Activated CD8-positive, alpha-beta T cell treated with anti-CD3 and anti-CD28 coated beads for 36 hours (primary cell): ENCODE data around the gene DLL4. TPM values are rescaled to one million over a fixed set of nuclear protein-coding genes. Genes with fewer than 3 reads are reported as not detected.

Experiments used
- ATAC-seq: fragments of 200-7000 bp; cut with Tn5 transposase; one replicate; pipeline ENCODE4 v1.10.0; 2021; ENCODE audit warnings: mild to moderate bottlenecking, moderate library complexity
- CTCF ChIA-PET: fragments of 350-600 bp; sonication (Branson Sonifier 250); formaldehyde crosslinking; loops from one replicate; lab custom pipeline; 2021; ENCODE audit warnings: antibody characterized with exemption; lab: Charles Lee
- POLR2A ChIA-PET: fragments of 350-600 bp; sonication (Branson Sonifier 250); formaldehyde crosslinking; loops from one replicate; lab custom pipeline; 2021; ENCODE audit warnings: antibody characterized with exemption; lab: Charles Lee
- DNase-seq: peaks from one replicate; pipeline ENCODE4 v3.0.0-alpha.2; 2020
- H3K27ac Mint-ChIP-seq: one replicate; pipeline ENCODE4 v1.8.0; 2021; ENCODE audit warnings: mild to moderate bottlenecking, mixed read lengths
- H3K27me3 Mint-ChIP-seq: one replicate; pipeline ENCODE4 v1.8.0; 2021; ENCODE audit warnings: mixed read lengths
- H3K36me3 Mint-ChIP-seq: one replicate; pipeline ENCODE4 v1.8.0; 2021; ENCODE audit warnings: low read depth, mixed read lengths
- H3K4me1 Mint-ChIP-seq: one replicate; pipeline ENCODE4 v1.8.0; 2021; ENCODE audit warnings: low read depth, mixed read lengths
- H3K4me3 Mint-ChIP-seq: one replicate; pipeline ENCODE4 v1.8.0; 2021; ENCODE audit warnings: mild to moderate bottlenecking, moderate library complexity, mixed read lengths
- H3K9me3 Mint-ChIP-seq: one replicate; pipeline ENCODE4 v1.8.0; 2021; ENCODE audit warnings: mixed read lengths
- CTCF ChIP-seq: fragments of 200-600 bp; IDR thresholded peaks from one replicate; pipeline ENCODE4 v1.8.0; 2022; ENCODE audit warnings: antibody characterized with exemption, mild to moderate bottlenecking
- intact Hi-C: fragments of 100-400 bp; cut with micrococcal nuclease; formaldehyde crosslinking; loops from one replicate; pipeline ENCODE4 v1.10.0; 2022
- total RNA-seq, 2 experiments: library from RNA; stranded (reverse); gene quantifications; one replicate each; pipeline ENCODE4 v1.2.3, GENCODE V29; 2021

DLL4 gene
- total RNA-seq, 2 experiments from 2014 or later, result not detected

GRCh38 chr15:40911141-40911540 lies 18.0 kb upstream of the DLL4 start:
- H3K4me1 Mint-ChIP-seq, result peaks cover 9% of the 10 kb centered on the region
- no peaks in the 10 kb centered on the region for H3K9me3 Mint-ChIP-seq
- ATAC-seq (no peak), DNase-seq (no peak)
- ChIA-PET POLR2A (no interaction called here), CTCF (interaction anchor here (1.2 to 2.0 kb wide), 4 partner anchors 8 to 111 kb away, joined by 3 to 8 read pairs (median 4); partner anchors contain the start of gene CHAC1)
- no peak for TF ChIP-seq CTCF
- no peak overlapping the region for H3K27ac Mint-ChIP-seq
- H3K4me3 Mint-ChIP-seq, result no peak overlapping the region
- no peaks in the 10 kb centered on the region for H3K36me3 Mint-ChIP-seq
- H3K27me3 Mint-ChIP-seq, result no peaks in the 10 kb centered on the region
- intact Hi-C loops, result no loop called here

- Mint-ChIP-seq H3K9me3 (no peaks in the 10 kb centered on the region), H3K27me3 (no peaks in the 10 kb centered on the region), H3K4me3 (no peak overlapping the region), H3K4me1 (peaks cover 9% of the 10 kb centered on the region), H3K36me3 (no peaks in the 10 kb centered on the region), H3K27ac (no peak overlapping the region)
- ChIA-PET POLR2A (no interaction called here), CTCF (interaction anchor here (0.9 to 2.0 kb wide), 7 partner anchors 9 to 110 kb away, joined by 3 to 8 read pairs (median 4); partner anchors contain the start of genes CHAC1 and DLL4)
- no peak for ATAC-seq
- DNase-seq, result no peak
- no peak for TF ChIP-seq CTCF
- intact Hi-C loops, result no loop called here
Observed at GRCh38 chr15:40911693-40912092, 17.4 kb upstream of the DLL4 start.

- no peak for DNase-seq
- no peak for TF ChIP-seq CTCF
- H3K9me3 Mint-ChIP-seq, result no peaks in the 10 kb centered on the region
- ChIA-PET POLR2A (interaction anchor here (1.5 kb wide), 1 partner anchor 9 kb away, joined by 3 read pairs; no protein-coding TSS in a partner anchor), CTCF (interaction anchor here (0.9 to 2.0 kb wide), 7 partner anchors 9 to 40 kb away, joined by 3 to 8 read pairs (median 4); partner anchors contain the start of genes CHAC1 and DLL4)
- H3K27me3 Mint-ChIP-seq, result no peaks in the 10 kb centered on the region
- intact Hi-C loops, result no loop called here
- H3K27ac Mint-ChIP-seq, result no peak overlapping the region
- ATAC-seq, result no peak
- H3K4me1 Mint-ChIP-seq, result peaks cover 5% of the 10 kb centered on the region
- no peak overlapping the region for H3K4me3 Mint-ChIP-seq
- H3K36me3 Mint-ChIP-seq, result no peaks in the 10 kb centered on the region
Observed at GRCh38 chr15:40912478-40912877, 16.7 kb upstream of the DLL4 start.

GRCh38 chr15:40914013-40914412 lies 15.1 kb upstream of the DLL4 start:
- DNase-seq, result no peak

More at GRCh38 chr15:40914013-40914412, 15.1 kb upstream of the DLL4 start:
- H3K27ac Mint-ChIP-seq, result no peak overlapping the region
- ATAC-seq, result no peak
- no peaks in the 10 kb centered on the region for H3K9me3 Mint-ChIP-seq
- ChIA-PET CTCF (interaction anchor here (1.3 to 1.5 kb wide), 3 partner anchors 15 to 17 kb away, joined by 3 to 6 read pairs (median 4); partner anchors contain the start of gene DLL4), POLR2A (no interaction called here)
- no peaks in the 10 kb centered on the region for H3K27me3 Mint-ChIP-seq
- intact Hi-C loops, result no loop called here
- no peaks in the 10 kb centered on the region for H3K4me1 Mint-ChIP-seq
- TF ChIP-seq CTCF, result no peak
- H3K36me3 Mint-ChIP-seq, result no peaks in the 10 kb centered on the region
- H3K4me3 Mint-ChIP-seq, result no peak overlapping the region
